Natural killer cell treated with Interleukin-12 subunit alpha and Interleukin-12 subunit beta and Interleukin-15 and Interleukin-18, amount 100 ng/mL, for 72 hours (primary cell): ENCODE results near the gene CACNB2. TPM values are rescaled to one million over a fixed set of nuclear protein-coding genes. Genes with fewer than 3 reads are reported as not detected.
"Not testable (repeated sequence)": the region's sequence is repeated elsewhere in the genome, so short reads cannot be mapped to it uniquely, and the experiment has no call there.

Experiments
- ATAC-seq, 2 donors: fragments of 150-1000 bp; cut with Tn5 transposase in 1 of 2; sonication (Bioruptor Pico), chemical (Tn5 transposase) in 1 of 2; 2 replicates each; pipeline ENCODE4 v1.10.0; 2021
- DNase-seq: peaks from one replicate; pipeline ENCODE4 v3.0.0; 2022; ENCODE audit warnings: low spot score
- H3K27ac Mint-ChIP-seq, 2 donors: 1 replicate in 1 of 2; 2 replicates in 1 of 2; pipeline ENCODE4 v1.8.0; 2022; ENCODE audit warnings: mixed read lengths in 2 of 2, mild to moderate bottlenecking in 1 of 2, moderate library complexity in 1 of 2
- H3K27me3 Mint-ChIP-seq, 2 donors: 1 replicate in 1 of 2; 2 replicates in 1 of 2; pipeline ENCODE4 v1.8.0; 2022; ENCODE audit warnings: mixed read lengths in 2 of 2
- H3K36me3 Mint-ChIP-seq: one replicate; pipeline ENCODE4 v1.8.0; 2022; ENCODE audit warnings: mixed read lengths
- H3K4me1 Mint-ChIP-seq, 2 donors: 1 replicate in 1 of 2; 2 replicates in 1 of 2; pipeline ENCODE4 v1.8.0; 2022; ENCODE audit warnings: low read depth in 2 of 2, mixed read lengths in 2 of 2, mild to moderate bottlenecking in 1 of 2
- H3K4me3 Mint-ChIP-seq: one replicate; pipeline ENCODE4 v1.8.0; 2022; ENCODE audit warnings: mixed read lengths
- H3K9me3 Mint-ChIP-seq: 2 replicates; pipeline ENCODE4 v1.8.0; 2022; ENCODE audit warnings: mixed read lengths
- total RNA-seq, 2 donors: library from RNA; stranded (reverse); gene quantifications; one replicate each; pipeline ENCODE4 v1.2.3, GENCODE V29; 2022

CACNB2 gene
- total RNA-seq, 2 donors from 2014 or later: not detected

DNA sequence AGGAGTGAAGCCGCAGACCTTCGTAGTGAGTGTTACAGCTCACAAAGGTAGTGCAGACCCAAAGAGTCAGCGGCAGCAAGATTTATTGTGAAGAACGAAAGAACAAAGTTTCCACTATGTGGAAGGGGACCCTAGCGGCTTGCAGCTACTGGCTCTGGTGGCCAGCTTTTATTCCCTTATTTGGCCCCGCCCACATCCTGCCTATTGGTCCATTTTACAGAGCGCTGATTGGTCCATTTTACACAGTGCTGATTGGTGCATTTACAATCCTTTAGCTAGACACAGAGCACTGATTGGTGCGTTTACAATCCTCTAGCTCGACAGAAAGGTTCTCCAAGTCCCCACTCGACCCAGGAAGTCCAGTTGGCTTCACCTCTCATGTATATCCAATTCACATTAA lies 446.4 kb downstream of the CACNB2 start:
- not testable (repeated sequence) for H3K27ac Mint-ChIP-seq, DNase-seq, H3K9me3 Mint-ChIP-seq, ATAC-seq, H3K27me3 Mint-ChIP-seq, H3K4me3 Mint-ChIP-seq
- Mint-ChIP-seq H3K36me3 (peaks cover 53% of the 10 kb centered on the region), H3K4me1 (peaks cover 14 to 16% of the 10 kb centered on the region in 2 donors)

DNA sequence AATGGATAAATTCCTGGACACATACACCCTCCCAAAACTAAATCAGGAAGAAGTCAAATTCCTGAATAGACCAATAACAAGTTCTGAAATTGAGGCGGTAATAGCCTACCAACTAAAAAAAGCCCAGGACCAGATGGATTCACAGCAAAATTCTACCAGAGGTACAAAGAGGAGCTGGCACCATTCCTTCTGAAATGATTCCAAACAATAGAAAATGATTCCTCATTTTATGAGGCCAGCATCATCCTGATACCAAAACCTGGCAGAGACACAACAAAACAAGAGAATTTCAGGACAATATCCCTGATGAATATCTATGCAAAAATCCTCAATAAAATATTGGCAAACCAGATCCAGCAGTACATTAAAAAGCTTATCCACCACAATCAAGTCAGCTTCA lies 450.9 kb downstream of the CACNB2 start:
- not testable (repeated sequence) for ATAC-seq, DNase-seq, H3K27me3 Mint-ChIP-seq, H3K9me3 Mint-ChIP-seq, H3K4me3 Mint-ChIP-seq, H3K27ac Mint-ChIP-seq
- peaks cover 10 to 14% of the 10 kb centered on the region in 2 donors for H3K4me1 Mint-ChIP-seq
- H3K36me3 Mint-ChIP-seq: peaks cover 47% of the 10 kb centered on the region

Other genes starting within 250 kb of the CACNB2 start
- gene SLC39A12, start 188.5 kb upstream of the CACNB2 start, total RNA-seq: not detected